Effector memory CD4-positive, alpha-beta T cell (primary cell): ENCODE measurements around the gene SLC22A1.

Experiments used
- DNase-seq, 3 donors: peaks; one replicate each; pipeline ENCODE4 v3.0.0-alpha.2; 2020
- H3K27ac ChIP-seq: 2 replicates; pipeline ENCODE4 v1.7.0; 2013; ENCODE audit warnings: mild to moderate bottlenecking, low read length, moderate library complexity; ENCODE audit not compliant: insufficient read depth, poor library complexity, severe bottlenecking
- H3K27me3 ChIP-seq: replicated peaks from 2 replicates; pipeline ENCODE4 v1.7.0; 2013; ENCODE audit warnings: mild to moderate bottlenecking, low read length; ENCODE audit not compliant: insufficient read depth, control insufficient read depth, poor library complexity, severe bottlenecking
- H3K36me3 ChIP-seq: 2 replicates; pipeline ENCODE4 v1.7.0; 2013; ENCODE audit warnings: mild to moderate bottlenecking, low read length, moderate library complexity; ENCODE audit not compliant: control insufficient read depth, insufficient read depth
- H3K4me1 ChIP-seq: 2 replicates; pipeline ENCODE4 v1.7.0; 2013; ENCODE audit warnings: low read length, mild to moderate bottlenecking; ENCODE audit not compliant: control insufficient read depth, insufficient read depth, poor library complexity, severe bottlenecking
- H3K4me3 ChIP-seq: 2 replicates; pipeline ENCODE4 v1.7.0; 2013; ENCODE audit warnings: low read length, low read depth, mild to moderate bottlenecking; ENCODE audit not compliant: insufficient read depth, poor library complexity, severe bottlenecking
- H3K9me3 ChIP-seq: 2 replicates; pipeline ENCODE4 v1.7.0; 2013; ENCODE audit warnings: mild to moderate bottlenecking, low read length, moderate library complexity; ENCODE audit not compliant: control insufficient read depth

Gene SLC22A1

DNA sequence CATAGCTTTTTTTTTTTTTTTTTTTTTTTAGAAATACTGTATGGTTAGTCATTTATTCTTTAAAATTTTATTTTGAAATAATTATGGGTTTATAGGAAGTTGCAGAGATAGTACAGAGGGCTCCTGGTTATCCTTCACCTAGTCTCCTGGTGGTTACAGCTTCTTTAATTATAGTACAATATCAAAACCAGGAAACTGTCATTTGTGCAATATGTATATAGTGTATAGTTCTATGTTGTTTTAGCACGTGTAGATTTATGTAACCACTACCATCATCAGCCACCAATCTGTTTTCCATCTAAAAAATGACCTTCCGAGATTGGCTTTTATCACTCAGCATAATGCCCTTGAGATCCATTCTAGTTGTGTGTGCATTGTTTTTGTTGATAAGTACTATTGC lies 82.3 kb downstream of the SLC22A1 start:
- Histone ChIP-seq H3K27ac (no peak overlapping the region), H3K27me3 (no peaks in the 10 kb centered on the region), H3K4me1 (no peaks in the 10 kb centered on the region), H3K36me3 (no peaks in the 10 kb centered on the region), H3K4me3 (no peak overlapping the region), H3K9me3 (no peaks in the 10 kb centered on the region)
- DNase-seq, result no peak

DNA sequence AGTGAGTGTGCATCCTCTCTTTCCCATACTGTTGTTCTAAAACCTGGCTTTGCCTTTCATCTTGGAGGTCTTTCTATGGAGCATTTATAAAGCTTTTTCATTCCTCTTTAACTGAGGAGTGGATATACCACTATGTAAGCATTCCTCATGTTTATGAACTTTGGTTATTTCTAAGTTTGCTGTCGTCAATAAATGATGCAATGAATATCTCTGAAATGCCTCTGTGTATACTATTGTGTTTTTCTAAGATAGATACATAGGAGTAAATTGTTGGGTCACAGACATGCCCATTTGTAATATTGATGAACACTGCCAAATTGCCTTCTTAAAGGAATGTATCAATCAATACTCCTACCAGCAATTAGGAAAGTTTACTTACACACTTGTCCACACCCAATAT lies 83.1 kb downstream of the SLC22A1 start:
- Histone ChIP-seq H3K4me1 (no peaks in the 10 kb centered on the region), H3K4me3 (no peak overlapping the region), H3K27ac (no peak overlapping the region), H3K36me3 (no peaks in the 10 kb centered on the region), H3K27me3 (no peaks in the 10 kb centered on the region), H3K9me3 (no peaks in the 10 kb centered on the region)
- DNase-seq, result no peak

DNA sequence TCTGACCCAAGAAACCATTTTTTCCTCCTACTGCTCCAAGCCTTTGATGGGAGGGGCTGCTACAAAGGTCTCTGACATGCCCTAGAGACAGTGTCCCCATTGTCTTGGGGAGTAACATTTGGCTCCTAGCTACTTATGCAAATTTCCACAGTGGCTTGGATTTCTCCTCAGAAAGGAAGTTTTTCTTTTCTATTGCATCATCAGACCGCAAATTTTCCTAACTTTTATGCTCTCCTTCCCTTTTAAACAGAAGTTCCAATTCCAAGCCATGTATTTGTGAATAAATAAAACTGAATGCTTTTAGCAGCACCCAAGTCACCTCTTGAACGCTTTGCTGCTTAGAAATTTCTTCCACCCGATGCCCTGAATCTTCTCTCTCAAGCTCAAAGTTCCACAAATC lies 86.0 kb downstream of the SLC22A1 start:
- Histone ChIP-seq H3K27ac (no peak overlapping the region), H3K9me3 (no peaks in the 10 kb centered on the region), H3K36me3 (no peaks in the 10 kb centered on the region), H3K4me3 (no peak overlapping the region), H3K4me1 (no peaks in the 10 kb centered on the region), H3K27me3 (no peaks in the 10 kb centered on the region)
- DNase-seq, result no peak
